Endodermal cell (in vitro differentiated cells): Measurements from ENCODE around the gene ELOF1. TPM values are rescaled to one million over a fixed set of nuclear protein-coding genes. Genes with fewer than 3 reads are reported as not detected.

ENCODE experiments used
- DNase-seq: peaks from one replicate; pipeline ENCODE4 v3.0.0-alpha.2; 2017
- H3K27ac ChIP-seq: 2 replicates; pipeline ENCODE4 v1.5.1; 2013; ENCODE audit warnings: mild to moderate bottlenecking, low read depth, low read length, moderate library complexity
- H3K27me3 ChIP-seq: 2 replicates; pipeline ENCODE4 v1.6.1; 2013; ENCODE audit warnings: mild to moderate bottlenecking, low read length, moderate library complexity; ENCODE audit not compliant: insufficient read depth, control insufficient read depth, poor library complexity, severe bottlenecking
- H3K36me3 ChIP-seq: 2 replicates; pipeline ENCODE4 v1.7.0; 2013; ENCODE audit warnings: mild to moderate bottlenecking, low read length, moderate library complexity; ENCODE audit not compliant: control insufficient read depth, insufficient read depth
- H3K4me1 ChIP-seq: one replicate; pipeline ENCODE4 v1.7.0; 2013; ENCODE audit warnings: low read length; ENCODE audit not compliant: control insufficient read depth, insufficient read depth
- H3K4me3 ChIP-seq: 2 replicates; pipeline ENCODE4 v1.5.1; 2013; ENCODE audit warnings: mild to moderate bottlenecking, low read length, moderate library complexity
- H3K9ac ChIP-seq: 2 replicates; pipeline ENCODE4 v1.6.1; 2013; ENCODE audit warnings: mild to moderate bottlenecking, low read length, moderate library complexity; ENCODE audit not compliant: poor library complexity, severe bottlenecking; ENCODE audit errors: extremely low read depth
- H3K9me3 ChIP-seq: 2 replicates; pipeline ENCODE4 v1.6.1; 2013; ENCODE audit warnings: mild to moderate bottlenecking, low read length, moderate library complexity; ENCODE audit not compliant: control insufficient read depth
- H3K27ac Mint-ChIP-seq: 2 replicates; pipeline ENCODE4 v1.8.0; 2020; ENCODE audit warnings: mixed read lengths
- H3K27me3 Mint-ChIP-seq: 2 replicates; pipeline ENCODE4 v1.8.0; 2021; ENCODE audit warnings: mild to moderate bottlenecking, mixed read lengths; ENCODE audit not compliant: insufficient read depth
- H3K36me3 Mint-ChIP-seq: 2 replicates; pipeline ENCODE4 v1.8.0; 2020; ENCODE audit warnings: low read depth, mixed read lengths
- H3K4me1 Mint-ChIP-seq: 2 replicates; pipeline ENCODE4 v1.8.0; 2020; ENCODE audit warnings: mixed read lengths
- H3K4me3 Mint-ChIP-seq: 2 replicates; pipeline ENCODE4 v1.8.0; 2020; ENCODE audit warnings: mild to moderate bottlenecking, moderate library complexity, mixed read lengths
- H3K9me3 Mint-ChIP-seq: 2 replicates; pipeline ENCODE4 v1.8.0; 2020; ENCODE audit warnings: mild to moderate bottlenecking, mixed read lengths
- CTCF ChIP-seq: fragments of 200-600 bp; sonication (generic); conservative IDR thresholded peaks from 2 replicates; pipeline ENCODE4 v1.5.0; 2021; ENCODE audit warnings: antibody characterized with exemption, mild to moderate bottlenecking
- WGBS, 2 experiments: methylation state at CpG; one replicate each; pipeline versions ENCODE4 v1.1.5 to v1.1.7; 2013; ENCODE audit warnings: missing lambda C conversion rate in 2 of 2, mixed read lengths in 1 of 2; ENCODE audit not compliant: insufficient coverage in 1 of 2, insufficient read length in 1 of 2; 5-methylcytosine and 5-hydroxymethylcytosine counted together
- total RNA-seq, 2 donors: library from RNA; stranded (reverse); fragmentation: NEBNext Ultra II Directional in 1 of 2; extraction: Animal tissue kit (Norgen Biotek cat#: 25700) in 1 of 2; gene quantifications; 2 replicates in 1 of 2; 3 replicates in 1 of 2; pipeline ENCODE4 v1.2.1, GENCODE V29; 2021

ELOF1 gene
- total RNA-seq, 2 donors from 2014 or later: 62.6 to 68.7 TPM

- Mint-ChIP-seq H3K4me3 (no peak overlapping the region), H3K9me3 (no peaks in the 10 kb centered on the region), H3K27me3 (peaks cover 2% of the 10 kb centered on the region), H3K36me3 (no peaks in the 10 kb centered on the region), H3K27ac (no peak overlapping the region), H3K4me1 (no peaks in the 10 kb centered on the region)
- TF ChIP-seq CTCF: peak; percentile 86
- Histone ChIP-seq H3K9ac (no peak overlapping the region), H3K27ac (no peak overlapping the region), H3K27me3 (no peaks in the 10 kb centered on the region), H3K9me3 (no peaks in the 10 kb centered on the region), H3K4me1 (no peaks in the 10 kb centered on the region), H3K36me3 (no peaks in the 10 kb centered on the region), H3K4me3 (no peak overlapping the region)
- WGBS, 2 experiments: 0 to 4% methylated on average over 5 to 6 of the region's 7 CpGs
- peak; percentile 94 for DNase-seq
Measured at GRCh38 chr19:11587302-11587974, 28.4 kb upstream of the ELOF1 start.

GRCh38 chr19:11586331-11586730 lies 27.3 kb upstream of the ELOF1 start:
- no peak overlapping the region for H3K27ac ChIP-seq
- H3K9me3 ChIP-seq: no peaks in the 10 kb centered on the region
- TF ChIP-seq CTCF: no peak
- H3K4me1 Mint-ChIP-seq: peaks cover 3% of the 10 kb centered on the region
- H3K9ac ChIP-seq: no peak overlapping the region
- 83 to 89% methylated on average over 1 to 5 of the region's 6 CpGs for WGBS, 2 experiments
- no peaks in the 10 kb centered on the region for H3K36me3 ChIP-seq
- no peaks in the 10 kb centered on the region for H3K9me3 Mint-ChIP-seq
- H3K36me3 Mint-ChIP-seq: no peaks in the 10 kb centered on the region
- no peaks in the 10 kb centered on the region for H3K4me1 ChIP-seq
- no peaks in the 10 kb centered on the region for H3K27me3 ChIP-seq
- peaks cover 3% of the 10 kb centered on the region for H3K27me3 Mint-ChIP-seq
- no peak for DNase-seq
- no peak overlapping the region for H3K27ac Mint-ChIP-seq
- H3K4me3 ChIP-seq: no peak overlapping the region
- H3K4me3 Mint-ChIP-seq: no peak overlapping the region

- no peak for DNase-seq
- Mint-ChIP-seq H3K4me1 (peaks cover 3% of the 10 kb centered on the region), H3K9me3 (peaks cover 5% of the 10 kb centered on the region), H3K36me3 (no peaks in the 10 kb centered on the region), H3K4me3 (no peak overlapping the region), H3K27me3 (peaks cover 22% of the 10 kb centered on the region), H3K27ac (no peak overlapping the region)
- no peak overlapping the region for H3K9ac ChIP-seq
- no peaks in the 10 kb centered on the region for H3K9me3 ChIP-seq
- H3K4me1 ChIP-seq: no peaks in the 10 kb centered on the region
- WGBS, 2 experiments: 80% methylated on average over 3 of the region's 3 CpGs; no CpG with 5 or more reads in 1 of the 2 experiments
- H3K36me3 ChIP-seq: no peaks in the 10 kb centered on the region
- no peaks in the 10 kb centered on the region for H3K27me3 ChIP-seq
- H3K27ac ChIP-seq: no peak overlapping the region
- H3K4me3 ChIP-seq: no peak overlapping the region
- no peak for TF ChIP-seq CTCF
Measured at GRCh38 chr19:11581740-11582139, 22.7 kb upstream of the ELOF1 start.
